Ishikawa (cell line): ENCODE results near the gene GIMD1.

Source experiments
- CEBPB ChIP-seq: IDR thresholded peaks from 2 replicates; pipeline ENCODE4 v1.6.1; 2012
- CREB1 ChIP-seq: IDR thresholded peaks from 2 replicates; pipeline ENCODE4 v1.6.1; 2012; ENCODE audit warnings: low read depth
- EGR1 ChIP-seq: IDR thresholded peaks from 2 replicates; pipeline ENCODE4 v1.6.1; 2012
- EP300 ChIP-seq: IDR thresholded peaks from 2 replicates; pipeline ENCODE4 v1.6.1; 2012; ENCODE audit warnings: borderline replicate concordance
- FOXM1 ChIP-seq: IDR thresholded peaks from 2 replicates; pipeline ENCODE4 v1.6.1; 2012; ENCODE audit warnings: low read depth, borderline replicate concordance
- MAX ChIP-seq: IDR thresholded peaks from 2 replicates; pipeline ENCODE4 v1.6.1; 2012
- NFIC ChIP-seq: IDR thresholded peaks from 2 replicates; pipeline ENCODE4 v1.6.1; 2012
- RAD21 ChIP-seq: IDR thresholded peaks from 2 replicates; pipeline ENCODE4 v1.6.1; 2012; ENCODE audit warnings: low read depth
- REST ChIP-seq: IDR thresholded peaks from 2 replicates; pipeline ENCODE4 v1.6.1; 2012; ENCODE audit warnings: low read depth, mild to moderate bottlenecking
- TAF1 ChIP-seq: IDR thresholded peaks from 2 replicates; pipeline ENCODE4 v1.6.1; 2012; ENCODE audit warnings: low read depth, mild to moderate bottlenecking
- TCF12 ChIP-seq: IDR thresholded peaks from 2 replicates; pipeline ENCODE4 v1.6.1; 2012; ENCODE audit warnings: low read depth
- TEAD4 ChIP-seq: IDR thresholded peaks from 2 replicates; pipeline ENCODE4 v1.6.1; 2012
- USF1 ChIP-seq: IDR thresholded peaks from 2 replicates; pipeline ENCODE4 v1.6.1; 2012
- YY1 ChIP-seq: IDR thresholded peaks from 2 replicates; pipeline ENCODE4 v1.6.1; 2012; ENCODE audit warnings: low read depth
- ZBTB7A ChIP-seq: IDR thresholded peaks from 2 replicates; pipeline ENCODE4 v1.6.1; 2012; ENCODE audit warnings: low read depth

GIMD1 gene

GRCh38 chr4:106315476-106315967, 53.1 kb downstream of the GIMD1 start:
- TF ChIP-seq TCF12: no peak
- no peak; the same call in 1 of the 2 replicates for TF ChIP-seq EP300
- TF ChIP-seq EGR1: no peak
- TF ChIP-seq MAX: no peak
- no peak for TF ChIP-seq REST
- TF ChIP-seq ZBTB7A: no peak
- TF ChIP-seq NFIC: no peak
- TF ChIP-seq RAD21: no peak

- TF ChIP-seq CEBPB (no peak), CREB1 (no peak), TEAD4 (no peak), TAF1 (no peak), RAD21 (no peak), YY1 (no peak), EGR1 (no peak), MAX (no peak), ZBTB7A (no peak), EP300 (no peak), NFIC (no peak), FOXM1 (no peak)
Observed at GRCh38 chr4:106314960-106315359, 53.6 kb downstream of the GIMD1 start.

- TF ChIP-seq CREB1: no peak
- no peak for TF ChIP-seq ZBTB7A
- TF ChIP-seq EGR1: no peak
- TF ChIP-seq TEAD4: no peak
- TF ChIP-seq CEBPB: no peak
- no peak for TF ChIP-seq USF1
- no peak for TF ChIP-seq FOXM1
- no peak for TF ChIP-seq EP300
- no peak for TF ChIP-seq MAX
- no peak for TF ChIP-seq NFIC
- TF ChIP-seq REST: no peak
- no peak for TF ChIP-seq RAD21
- TF ChIP-seq YY1: no peak
Observed at GRCh38 chr4:106312997-106313522, 55.5 kb downstream of the GIMD1 start.

GRCh38 chr4:106312377-106312776, 56.2 kb downstream of the GIMD1 start:
- TF ChIP-seq CEBPB (no peak), USF1 (no peak), ZBTB7A (no peak), EGR1 (no peak)
